GM13976 (cell line): ENCODE data around the gene MBP.

Experiments
- DNase-seq: peaks from one replicate; pipeline ENCODE4 v3.0.0; 2012; ENCODE audit warnings: low spot score
- CTCF ChIP-seq: IDR thresholded peaks from 2 replicates; pipeline ENCODE4 v1.5.1; 2012; ENCODE audit warnings: borderline replicate concordance, mild to moderate bottlenecking; ENCODE audit not compliant: insufficient read depth; ENCODE audit errors: extremely low read depth, missing control alignments, control extremely low read depth
- in situ Hi-C: fragments of 300-500 bp; cut with MboI; formaldehyde crosslinking; loops from one replicate; pipeline ENCODE4 v1.12.0; 2022; ENCODE audit warnings: low sequenced_read_pairs, mixed read lengths, inconsistent platforms; ENCODE audit not compliant: unreplicated experiment

Gene MBP

GRCh38 chr18:76997951-76998808 lies 134.4 kb downstream of the MBP start:
- in situ Hi-C loops = loop anchor here (10.0 to 25.0 kb wide), 2 partner anchors 217 to 664 kb away; no protein-coding TSS in a partner anchor
- DNase-seq = no peak
- TF ChIP-seq CTCF = no peak

DNA sequence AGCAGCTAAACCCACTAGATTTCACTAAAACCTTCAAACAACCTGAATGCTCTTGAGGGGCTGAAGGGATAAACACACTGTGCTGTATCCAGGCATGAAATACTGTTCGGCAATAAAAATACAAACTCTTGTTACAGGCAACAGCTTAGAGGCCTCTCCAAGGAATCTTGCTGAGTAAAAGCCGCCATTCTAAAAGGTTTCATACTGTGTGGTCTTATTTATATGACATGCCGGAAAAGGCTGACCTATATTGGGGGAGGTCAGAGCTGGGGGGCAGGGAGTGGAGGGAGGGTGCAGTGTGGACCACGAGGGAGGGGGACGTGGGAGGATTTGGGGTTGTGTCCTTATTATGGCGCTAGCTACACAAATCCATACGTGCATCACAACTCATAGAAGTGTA lies 136.2 kb downstream of the MBP start:
- in situ Hi-C loops = loop anchor here (10.0 to 25.0 kb wide), 2 partner anchors 218 to 666 kb away; no protein-coding TSS in a partner anchor
- TF ChIP-seq CTCF = no peak
- no peak for DNase-seq

GRCh38 chr18:76995896-76996295 lies 136.7 kb downstream of the MBP start:
- in situ Hi-C loops = loop anchor here (10.0 to 25.0 kb wide), 2 partner anchors 219 to 666 kb away; no protein-coding TSS in a partner anchor
- TF ChIP-seq CTCF = no peak
- DNase-seq = no peak

DNA sequence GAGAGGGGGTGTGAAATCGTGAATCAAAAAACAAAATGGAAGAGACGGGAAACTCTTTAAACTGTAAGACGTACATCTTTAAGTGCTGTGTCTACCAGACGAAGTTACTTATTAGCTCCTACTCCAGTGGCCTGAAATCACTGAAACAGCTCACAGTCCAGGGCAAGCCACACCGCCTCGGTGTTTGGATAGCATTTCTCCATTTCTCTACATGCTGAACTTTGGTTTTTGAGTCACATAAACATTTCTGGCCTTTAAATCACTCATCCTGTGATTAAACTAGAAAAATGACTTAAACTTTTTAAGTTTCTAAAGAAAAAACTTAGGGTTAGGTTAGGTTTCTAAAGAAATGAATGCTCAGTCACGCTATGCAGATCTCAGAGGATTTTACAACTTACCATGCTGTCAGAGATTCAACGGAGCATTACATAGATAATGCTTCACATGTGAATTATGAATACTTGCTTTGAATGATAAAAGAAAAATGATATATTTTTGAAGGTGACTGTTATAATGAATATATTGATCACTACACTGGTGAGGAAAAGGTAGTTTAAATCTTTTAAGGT lies 138.4 kb downstream of the MBP start:
- in situ Hi-C loops = loop anchor here (10.0 to 25.0 kb wide), 2 partner anchors 221 to 668 kb away; no protein-coding TSS in a partner anchor
- TF ChIP-seq CTCF = no peak
- DNase-seq = no peak

GRCh38 chr18:76993573-76993972 lies 139.0 kb downstream of the MBP start:
- TF ChIP-seq CTCF = no peak
- DNase-seq = no peak
- in situ Hi-C loops = loop anchor here (10.0 to 25.0 kb wide), 2 partner anchors 221 to 669 kb away; no protein-coding TSS in a partner anchor

DNA sequence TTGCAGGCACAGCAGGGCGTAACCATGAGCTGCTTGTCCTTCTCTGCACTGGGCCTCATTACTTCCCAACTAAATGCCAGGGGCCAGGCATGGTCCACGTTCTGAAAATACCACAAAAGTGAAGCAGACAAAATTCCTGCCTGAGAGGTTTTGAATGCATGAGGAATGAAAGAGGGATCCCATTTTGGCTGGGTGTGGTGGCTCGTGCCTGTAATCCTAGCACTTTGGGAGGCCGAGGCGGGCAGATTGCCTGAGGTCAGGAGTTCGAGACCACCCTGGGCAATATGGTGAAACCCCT lies 139.5 kb downstream of the MBP start:
- in situ Hi-C loops = loop anchor here (10.0 to 25.0 kb wide), 2 partner anchors 222 to 669 kb away; no protein-coding TSS in a partner anchor
- no peak for TF ChIP-seq CTCF
- no peak for DNase-seq
